22Rv1 (cell line): ENCODE data around the gene TNFAIP2.

Experiments used
- ZFX ChIP-seq: fragments of 450-650 bp; IDR thresholded peaks from 2 replicates; pipeline ENCODE4 v1.6.1; 2017; ENCODE audit warnings: antibody characterized with exemption, borderline replicate concordance
- TF ChIP-seq, protein P1 (sequence below): fragments of 450-650 bp; IDR thresholded peaks from 2 replicates; pipeline ENCODE4 v1.5.1; 2017; ENCODE audit warnings: mild to moderate bottlenecking

- TF ChIP-seq, protein P1, sequence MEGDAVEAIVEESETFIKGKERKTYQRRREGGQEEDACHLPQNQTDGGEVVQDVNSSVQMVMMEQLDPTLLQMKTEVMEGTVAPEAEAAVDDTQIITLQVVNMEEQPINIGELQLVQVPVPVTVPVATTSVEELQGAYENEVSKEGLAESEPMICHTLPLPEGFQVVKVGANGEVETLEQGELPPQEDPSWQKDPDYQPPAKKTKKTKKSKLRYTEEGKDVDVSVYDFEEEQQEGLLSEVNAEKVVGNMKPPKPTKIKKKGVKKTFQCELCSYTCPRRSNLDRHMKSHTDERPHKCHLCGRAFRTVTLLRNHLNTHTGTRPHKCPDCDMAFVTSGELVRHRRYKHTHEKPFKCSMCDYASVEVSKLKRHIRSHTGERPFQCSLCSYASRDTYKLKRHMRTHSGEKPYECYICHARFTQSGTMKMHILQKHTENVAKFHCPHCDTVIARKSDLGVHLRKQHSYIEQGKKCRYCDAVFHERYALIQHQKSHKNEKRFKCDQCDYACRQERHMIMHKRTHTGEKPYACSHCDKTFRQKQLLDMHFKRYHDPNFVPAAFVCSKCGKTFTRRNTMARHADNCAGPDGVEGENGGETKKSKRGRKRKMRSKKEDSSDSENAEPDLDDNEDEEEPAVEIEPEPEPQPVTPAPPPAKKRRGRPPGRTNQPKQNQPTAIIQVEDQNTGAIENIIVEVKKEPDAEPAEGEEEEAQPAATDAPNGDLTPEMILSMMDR: no peak
- TF ChIP-seq ZFX: no peak
These were observed 9.5 kb upstream of the TNFAIP2 start for GRCh38 chr14:103113774-103114173.
